ENCODE data around the gene DCAF8L2.
"Not testable (repeated sequence)": the region's sequence is repeated elsewhere in the genome, so short reads cannot be mapped to it uniquely, and the experiment has no call there.

The DCAF8L2 gene

DNA sequence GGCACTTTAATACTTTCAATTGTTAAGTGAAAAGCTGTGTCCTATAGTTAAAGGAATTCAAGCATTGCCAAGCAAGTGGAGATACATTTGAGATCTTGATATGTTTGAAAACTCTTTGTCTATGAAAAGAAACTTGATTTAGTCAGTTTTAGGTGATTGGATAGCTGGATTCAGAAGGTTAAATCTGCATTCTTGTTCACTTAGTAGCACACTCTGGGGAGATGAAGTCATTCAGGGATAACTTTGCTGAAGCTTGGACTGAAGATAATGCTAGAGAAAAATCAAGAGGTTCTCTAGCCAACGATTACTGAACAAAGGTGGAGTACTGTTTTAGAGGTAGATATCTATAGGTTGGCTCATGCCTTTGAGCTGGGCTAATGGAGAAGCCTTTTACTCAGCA is 90.6 kb downstream of the DCAF8L2 start:
- no peak for DNase-seq

DNA sequence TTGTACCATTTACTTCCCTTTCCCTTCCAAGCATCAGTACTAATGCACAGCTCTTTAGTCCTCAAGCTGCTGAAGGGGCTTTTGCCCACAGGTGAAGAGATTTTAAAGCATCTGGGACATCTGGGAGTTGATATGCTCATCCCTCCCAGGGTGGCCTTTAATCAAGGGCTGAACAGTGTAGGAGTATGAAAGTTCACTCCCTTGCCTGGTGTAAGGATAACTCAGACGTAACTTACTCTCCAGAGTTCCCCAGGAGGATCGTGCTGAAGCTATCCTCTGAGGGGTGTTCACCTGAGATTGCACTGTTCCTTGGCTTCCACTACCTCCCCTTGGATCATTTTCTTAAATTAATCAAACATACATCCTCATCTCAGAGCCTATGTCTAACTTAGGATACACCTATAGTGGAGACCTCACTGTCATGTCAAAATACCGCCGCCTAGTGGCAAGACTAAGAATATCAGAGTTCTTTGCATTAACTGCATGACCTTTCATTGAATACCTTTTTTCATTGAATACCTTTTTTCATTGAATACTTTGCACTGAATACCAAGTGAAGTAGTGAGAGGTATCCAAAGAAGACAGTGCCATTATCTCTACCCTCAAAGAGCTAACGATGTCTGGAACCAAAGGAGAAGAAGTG is 93.5 kb downstream of the DCAF8L2 start:
- not testable (repeated sequence) for DNase-seq

DNA sequence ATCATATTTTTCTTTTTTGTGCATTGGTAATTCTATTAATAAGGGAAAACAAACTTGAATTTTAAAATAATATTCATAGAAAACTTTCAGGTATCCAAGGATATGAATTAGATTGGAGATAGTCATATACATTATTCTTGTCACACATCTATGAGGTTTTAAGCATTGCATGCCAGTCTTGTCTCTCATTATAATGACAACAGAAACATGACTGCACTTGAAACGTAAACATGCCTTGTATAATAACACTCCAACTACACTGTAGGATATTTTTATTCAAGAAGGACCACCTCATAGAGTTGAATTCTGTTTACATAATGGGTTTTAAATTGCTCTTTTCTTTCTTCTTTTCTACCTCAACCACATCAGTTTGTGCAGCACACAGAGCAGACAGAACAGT is 104.5 kb downstream of the DCAF8L2 start:
- no peak for DNase-seq

DNA sequence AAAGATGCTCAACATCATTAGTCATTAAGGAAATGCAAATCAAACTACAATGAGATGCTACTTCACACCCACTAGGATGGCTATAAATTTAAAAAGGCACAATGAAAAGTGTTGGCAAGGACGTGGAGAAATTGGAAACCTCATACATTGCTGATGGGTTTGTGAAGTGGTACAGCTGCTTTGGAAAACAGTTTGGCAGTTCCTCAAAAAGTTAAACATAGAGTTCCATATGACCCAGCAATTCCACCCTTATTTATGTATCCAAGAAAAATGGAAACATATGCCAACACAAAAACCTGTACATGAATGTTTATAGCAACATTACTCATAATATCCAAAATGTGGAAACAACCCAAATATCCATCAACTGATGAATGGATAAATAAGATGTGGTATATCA is 116.4 kb downstream of the DCAF8L2 start:
- DNase-seq, result no peak

DNA sequence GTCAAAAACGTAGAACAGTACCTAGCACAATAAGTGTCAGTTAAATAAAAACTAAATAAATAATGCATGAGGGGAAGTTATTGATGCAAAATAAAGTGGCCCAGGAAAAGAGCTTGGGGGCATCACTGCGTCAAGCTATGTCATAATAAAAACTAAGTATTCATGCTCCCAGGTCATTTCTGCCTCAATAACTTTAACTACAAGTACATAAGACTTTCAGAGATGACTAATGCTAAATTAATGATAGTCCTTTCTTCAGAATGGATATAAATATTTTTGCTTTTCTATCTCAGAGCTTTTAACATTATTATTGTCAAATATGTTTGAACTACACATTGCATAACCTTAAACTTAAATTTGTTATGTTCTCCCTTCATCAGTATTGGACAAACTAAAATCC is 125.5 kb downstream of the DCAF8L2 start:
- DNase-seq, result no peak

DNA sequence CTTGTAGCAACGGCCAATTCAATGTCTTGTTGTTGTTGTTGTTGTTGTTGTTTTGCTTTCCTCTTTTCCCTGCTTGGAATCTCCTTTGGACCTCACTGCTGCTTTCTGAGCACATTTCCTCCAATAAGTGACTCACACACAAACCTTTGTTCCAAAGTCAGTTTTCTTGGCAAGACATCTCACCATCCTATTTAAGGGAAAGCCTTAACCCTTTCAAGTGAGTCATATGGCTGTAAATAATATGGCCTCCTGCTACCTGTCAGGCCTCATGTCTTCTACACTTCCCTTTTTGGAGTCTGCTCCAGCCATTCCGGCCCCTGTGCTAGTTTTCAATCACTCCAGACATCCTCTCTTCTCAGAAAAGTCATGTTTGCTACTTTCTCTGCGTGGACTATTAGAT is 138.1 kb downstream of the DCAF8L2 start:
- DNase-seq, result no peak

DNA sequence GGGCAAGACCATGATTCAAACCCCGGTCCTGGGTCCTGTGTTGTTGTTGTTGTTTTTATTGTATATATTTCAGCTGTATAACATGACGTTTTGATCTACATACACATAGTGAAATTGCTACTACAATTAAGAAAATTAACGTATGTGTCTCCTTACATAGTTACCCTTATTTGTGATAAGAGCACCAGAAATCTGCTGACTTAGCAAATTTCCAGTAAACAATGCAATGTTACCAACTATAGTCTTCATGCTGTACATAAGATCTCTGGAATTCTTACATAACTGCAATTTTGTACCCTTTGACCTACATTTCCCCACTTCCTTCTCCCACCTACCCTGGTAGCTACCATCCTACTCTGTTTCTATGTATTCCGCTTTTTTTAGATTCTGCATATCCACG is 141.8 kb downstream of the DCAF8L2 start:
- DNase-seq, result no peak

DNA sequence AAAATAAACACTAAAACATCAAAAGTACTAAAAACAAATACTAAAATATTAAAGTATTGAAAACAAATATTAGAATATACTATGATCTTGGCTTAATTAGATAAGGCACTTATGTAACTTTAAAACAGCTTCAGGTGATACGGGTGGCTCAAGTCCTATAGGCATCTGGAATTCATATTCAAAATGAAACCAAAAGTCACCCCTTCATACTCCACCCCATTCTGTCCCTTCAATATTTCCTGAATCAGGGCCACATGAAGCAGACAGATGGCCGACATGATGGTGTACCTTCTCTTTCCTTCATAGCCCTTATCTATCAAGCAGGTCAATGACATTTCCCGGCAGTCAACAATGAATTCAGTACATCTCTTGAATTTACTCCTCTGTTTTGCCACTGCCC is 145.8 kb downstream of the DCAF8L2 start:
- no peak for DNase-seq

DNA sequence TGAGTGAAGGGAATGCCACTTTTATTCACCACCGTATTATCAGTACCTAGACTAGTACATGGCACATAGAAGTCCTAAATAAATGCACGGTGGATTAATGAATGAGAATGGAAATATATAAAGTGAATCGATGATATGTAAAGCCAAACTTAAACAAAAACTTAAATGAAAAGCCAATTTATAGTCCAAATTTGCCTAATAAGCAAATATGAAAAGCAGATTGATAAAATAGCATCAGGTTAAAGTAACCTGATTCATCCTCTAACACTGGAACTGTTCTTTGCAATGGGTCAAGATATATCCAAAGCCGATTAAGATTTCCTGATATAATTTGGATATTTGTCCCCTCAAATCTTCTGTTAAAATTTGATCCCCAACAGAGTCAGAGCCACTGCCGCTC is 150.8 kb downstream of the DCAF8L2 start:
- DNase-seq, result no peak

DNA sequence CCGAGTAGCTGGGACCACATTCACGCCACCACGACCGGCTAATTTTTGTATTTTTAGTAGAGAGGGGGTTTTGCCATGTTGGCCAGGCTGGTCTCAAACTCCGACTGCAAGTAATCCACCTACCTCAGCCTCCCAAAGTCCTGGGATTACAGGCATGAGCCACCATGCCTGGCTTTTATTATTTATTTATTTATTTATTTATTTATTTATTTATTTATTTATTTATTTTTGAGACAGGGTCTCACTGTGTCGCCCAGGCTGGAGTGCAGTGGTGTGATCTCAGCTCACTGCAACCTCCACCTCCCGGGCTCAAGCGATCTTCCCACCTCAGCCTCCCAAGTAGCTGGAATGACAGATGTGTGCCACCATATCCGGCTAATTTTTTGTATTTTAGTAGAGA is 153.4 kb downstream of the DCAF8L2 start:
- DNase-seq, result not testable (repeated sequence)

DNA sequence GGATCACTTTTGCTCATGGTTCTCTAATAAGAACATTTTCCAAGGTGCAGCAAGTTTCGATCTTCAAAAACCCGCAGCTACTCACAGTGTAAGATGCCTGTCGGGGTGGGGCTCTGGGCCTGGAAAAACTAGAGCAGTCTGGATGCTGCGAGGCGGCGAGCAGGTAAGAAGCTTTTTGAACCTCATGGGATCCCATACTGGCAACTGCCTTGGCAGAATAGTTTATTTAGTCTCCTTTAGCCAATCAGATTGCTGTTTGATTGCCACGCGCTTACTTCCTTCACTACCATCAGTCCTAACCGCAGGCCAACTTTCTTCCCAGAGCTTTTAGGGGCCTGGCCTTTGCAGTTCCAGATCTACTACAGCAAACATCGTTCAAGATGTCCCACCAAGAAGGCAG is 156.4 kb downstream of the DCAF8L2 start:
- no peak for DNase-seq

DNA sequence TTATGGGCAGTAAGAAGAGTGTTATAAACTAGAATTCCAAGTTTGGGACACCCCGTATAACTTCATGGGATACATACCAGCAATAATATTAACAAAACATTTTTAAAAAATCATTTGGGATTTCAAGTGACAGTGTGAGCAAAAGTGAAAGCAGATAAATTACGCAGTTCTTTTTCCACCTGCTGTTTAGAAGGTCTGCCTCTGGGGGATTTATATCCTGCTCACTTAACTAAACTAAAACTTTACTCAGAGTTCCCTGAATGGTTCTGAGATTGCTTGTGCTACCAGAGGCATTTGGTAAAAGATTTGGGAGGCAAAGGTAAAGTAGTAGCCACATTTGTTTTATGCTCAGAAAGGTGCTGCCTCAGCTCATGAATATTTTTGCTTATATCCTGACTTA is 160.2 kb downstream of the DCAF8L2 start:
- not testable (repeated sequence) for DNase-seq

DNA sequence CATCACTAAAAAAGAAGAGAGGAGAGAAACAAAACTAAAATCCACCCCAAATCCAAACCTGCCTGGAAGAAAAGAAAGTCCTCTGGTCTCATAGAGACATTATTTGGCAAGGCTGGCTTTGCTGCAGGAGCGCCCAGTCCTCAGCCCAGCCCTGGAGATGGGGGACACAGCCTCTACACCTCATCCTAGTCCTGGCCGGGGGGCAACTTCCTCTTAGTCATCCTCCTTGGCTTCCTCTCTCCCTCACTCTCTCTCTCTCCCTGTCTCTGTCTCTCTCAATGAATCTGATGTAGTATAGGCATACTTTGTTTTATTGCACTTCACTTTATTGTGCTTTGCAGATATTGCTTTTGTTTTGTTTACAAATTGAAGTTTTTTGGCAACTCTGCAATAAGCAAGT is 161.8 kb downstream of the DCAF8L2 start:
- no peak for DNase-seq

DNA sequence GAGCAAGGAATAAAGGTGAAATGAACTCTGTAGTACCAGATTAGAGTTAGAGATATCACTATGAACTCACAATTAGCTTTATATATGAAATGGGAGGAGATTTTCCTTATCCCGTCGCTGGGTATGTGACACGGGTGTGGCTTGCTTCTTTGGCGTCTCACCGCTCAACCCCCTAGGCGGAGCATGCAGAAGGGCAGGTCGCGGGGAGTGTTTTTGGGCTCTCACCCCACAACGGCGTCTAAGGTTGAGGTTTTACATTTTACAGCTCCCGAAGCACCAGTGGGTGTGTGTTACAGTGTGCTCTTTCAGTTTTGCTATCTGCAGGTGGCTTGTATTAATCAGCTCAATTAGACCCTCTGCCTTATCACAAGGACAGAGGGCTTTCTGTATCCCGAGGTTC is 175.6 kb downstream of the DCAF8L2 start:
- DNase-seq, result no peak

DNA sequence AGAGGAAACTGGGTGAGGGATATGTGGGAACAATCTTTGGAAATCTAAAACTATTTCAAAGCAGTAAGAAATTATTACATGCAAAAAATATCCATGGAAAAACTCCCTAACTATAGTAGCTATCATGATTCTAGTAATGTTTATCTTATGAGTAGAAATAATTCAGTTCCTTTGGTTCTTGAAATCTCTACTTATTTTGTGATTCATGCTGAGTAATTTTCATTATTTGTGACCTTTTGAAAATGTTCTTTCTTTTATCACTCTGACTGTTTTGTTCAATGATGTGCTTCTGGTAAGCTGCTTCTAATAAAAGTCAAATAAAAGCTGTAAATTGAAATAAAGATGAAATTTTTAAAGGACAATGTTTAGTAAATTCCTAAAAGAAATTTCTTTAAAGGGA is 177.2 kb downstream of the DCAF8L2 start:
- DNase-seq, result no peak

DNA sequence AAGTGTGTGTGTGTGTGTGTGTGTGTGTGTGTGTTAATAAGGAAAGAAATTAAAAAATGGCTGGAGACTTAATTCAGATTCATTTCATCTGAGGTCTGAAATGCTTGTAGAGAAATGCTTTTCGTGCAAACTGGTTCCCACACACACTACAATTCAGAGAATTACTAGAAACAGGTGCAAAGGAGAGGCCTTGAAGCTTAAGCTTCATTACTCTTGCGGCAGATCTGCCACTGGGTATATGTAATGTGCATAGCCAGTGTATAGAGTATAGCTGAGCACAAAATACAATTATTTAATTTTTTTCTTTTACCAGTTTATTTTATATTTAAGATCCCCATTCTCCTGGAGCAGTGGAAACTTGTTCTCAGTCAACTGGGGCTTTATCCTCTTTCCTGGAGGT is 185.8 kb downstream of the DCAF8L2 start:
- no peak for DNase-seq

DNA sequence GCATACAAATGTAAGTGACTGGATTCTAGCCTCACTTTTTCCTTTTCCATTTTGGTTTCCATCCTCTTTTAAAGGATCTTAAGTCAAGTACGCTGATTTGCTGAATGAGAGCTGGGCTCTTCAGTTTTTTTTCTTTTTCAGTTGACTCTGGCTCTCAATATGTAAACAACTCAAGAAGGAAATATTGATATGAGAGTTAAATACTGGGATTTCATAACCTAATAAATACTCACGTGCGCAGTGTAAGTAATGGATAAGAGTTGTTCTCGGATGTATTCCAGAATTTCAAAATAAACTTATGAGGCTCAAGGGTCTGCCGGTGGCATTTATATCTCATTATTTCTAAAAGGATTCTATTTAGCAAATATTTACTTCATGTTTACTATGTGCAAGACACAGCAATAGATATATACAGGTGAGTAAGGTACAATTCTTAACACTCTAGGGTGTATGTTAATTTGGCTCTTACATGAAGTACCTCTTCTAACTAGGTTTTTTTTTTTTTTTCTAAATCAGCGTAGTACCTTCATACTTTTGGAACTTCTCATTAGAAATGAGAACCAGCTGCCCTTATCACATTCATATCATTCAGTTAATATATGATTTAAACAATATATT is 206.6 kb downstream of the DCAF8L2 start:
- DNase-seq, result no peak

DNA sequence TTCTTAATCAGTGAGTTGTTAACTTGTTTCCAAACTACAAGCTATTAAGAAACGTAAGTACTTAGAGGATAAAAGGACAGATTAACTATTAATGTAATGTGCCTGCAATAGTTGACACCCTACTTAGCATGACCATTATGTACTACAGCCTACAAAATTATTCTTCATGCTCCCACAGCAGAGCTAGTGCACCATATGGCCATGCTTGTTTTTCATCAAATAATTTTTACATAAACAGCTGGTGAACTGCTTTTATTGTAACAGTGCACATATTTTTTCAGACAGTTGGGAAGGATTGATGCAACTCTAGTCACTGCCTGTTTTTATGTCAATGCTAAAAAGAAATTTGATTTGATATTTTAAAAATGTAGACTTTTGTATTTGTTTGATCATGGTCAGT is 207.4 kb downstream of the DCAF8L2 start:
- no peak for DNase-seq

Measured in activated CD4-positive, alpha-beta T cell treated with anti-CD3 and anti-CD28 coated beads for 1 hour (primary cell).